T-helper 1 cell treated with Interleukin-12 subunit alpha and Interleukin-12 subunit beta and Interleukin-4 antibody, amounts not matched to agents 30 μg/mL and 1 μg/mL, for 36 hours (primary cell): Measurements from ENCODE around the gene TSNAX.
A peak's percentile ranks its signal among the peaks of the same experiment; 100 is the strongest.
"Not testable (repeated sequence)": the region's sequence is repeated elsewhere in the genome, so short reads cannot be mapped to it uniquely, and the experiment has no call there.

Source experiments
- H3K27ac Mint-ChIP-seq: one replicate; pipeline ENCODE4 v1.8.0; 2021; ENCODE audit warnings: mild to moderate bottlenecking, mixed read lengths
- H3K27me3 Mint-ChIP-seq: one replicate; pipeline ENCODE4 v1.8.0; 2021; ENCODE audit warnings: low read depth, mixed read lengths
- H3K36me3 Mint-ChIP-seq: one replicate; pipeline ENCODE4 v1.8.0; 2021; ENCODE audit warnings: low read depth, mixed read lengths
- H3K4me1 Mint-ChIP-seq: one replicate; pipeline ENCODE4 v1.8.0; 2021; ENCODE audit warnings: low read depth, mixed read lengths
- H3K4me3 Mint-ChIP-seq: one replicate; pipeline ENCODE4 v1.8.0; 2021; ENCODE audit warnings: mild to moderate bottlenecking, moderate library complexity, mixed read lengths
- H3K9me3 Mint-ChIP-seq: one replicate; pipeline ENCODE4 v1.8.0; 2021; ENCODE audit warnings: mixed read lengths

The TSNAX gene

GRCh38 chr1:231593264-231593663 lies 64.8 kb downstream of the TSNAX start:
- not testable (repeated sequence) for H3K4me3 Mint-ChIP-seq, H3K9me3 Mint-ChIP-seq, H3K36me3 Mint-ChIP-seq, H3K27ac Mint-ChIP-seq, H3K27me3 Mint-ChIP-seq
- H3K4me1 Mint-ChIP-seq, result peaks cover 19% of the 10 kb centered on the region

GRCh38 chr1:231594123-231594522 lies 65.7 kb downstream of the TSNAX start:
- H3K27me3 Mint-ChIP-seq, result peaks cover 3% of the 10 kb centered on the region
- H3K9me3 Mint-ChIP-seq, result no peaks in the 10 kb centered on the region
- no peaks in the 10 kb centered on the region for H3K36me3 Mint-ChIP-seq
- H3K4me3 Mint-ChIP-seq, result no peak overlapping the region
- H3K27ac Mint-ChIP-seq, result no peak overlapping the region
- H3K4me1 Mint-ChIP-seq, result peaks cover 19% of the 10 kb centered on the region

- Mint-ChIP-seq H3K9me3 (no peaks in the 10 kb centered on the region), H3K36me3 (no peaks in the 10 kb centered on the region), H3K27ac (no peak overlapping the region)
Observed at GRCh38 chr1:231594749-231595148, 66.3 kb downstream of the TSNAX start.

GRCh38 chr1:231596337-231596791 lies 67.9 kb downstream of the TSNAX start:
- Mint-ChIP-seq H3K9me3 (no peaks in the 10 kb centered on the region), H3K4me1 (peaks cover 12% of the 10 kb centered on the region), H3K4me3 (no peak overlapping the region), H3K27me3 (peaks cover 3% of the 10 kb centered on the region), H3K27ac (no peak overlapping the region), H3K36me3 (no peaks in the 10 kb centered on the region)

More at GRCh38 chr1:231594749-231595148, 66.3 kb downstream of the TSNAX start:
- H3K4me1 Mint-ChIP-seq, result peaks cover 19% of the 10 kb centered on the region
- H3K27me3 Mint-ChIP-seq, result peaks cover 3% of the 10 kb centered on the region
- H3K4me3 Mint-ChIP-seq, result no peak overlapping the region

GRCh38 chr1:231597971-231598370 lies 69.5 kb downstream of the TSNAX start:
- peaks cover 12% of the 10 kb centered on the region for H3K4me1 Mint-ChIP-seq
- H3K9me3 Mint-ChIP-seq, result no peaks in the 10 kb centered on the region
- H3K36me3 Mint-ChIP-seq, result no peaks in the 10 kb centered on the region
- peaks cover 2% of the 10 kb centered on the region for H3K27me3 Mint-ChIP-seq
- no peak overlapping the region for H3K27ac Mint-ChIP-seq
- no peak overlapping the region for H3K4me3 Mint-ChIP-seq

- no peak overlapping the region for H3K27ac Mint-ChIP-seq
- H3K27me3 Mint-ChIP-seq, result no peaks in the 10 kb centered on the region
- H3K9me3 Mint-ChIP-seq, result no peaks in the 10 kb centered on the region
- H3K4me3 Mint-ChIP-seq, result no peak overlapping the region
- H3K36me3 Mint-ChIP-seq, result peaks cover 1% of the 10 kb centered on the region
- peaks cover 20% of the 10 kb centered on the region for H3K4me1 Mint-ChIP-seq
Observed at GRCh38 chr1:231600458-231600976, 72.0 kb downstream of the TSNAX start.

GRCh38 chr1:231601824-231602672 lies 73.6 kb downstream of the TSNAX start:
- Mint-ChIP-seq H3K27me3 (peaks cover 2% of the 10 kb centered on the region), H3K27ac (no peak overlapping the region), H3K4me1 (peaks cover 8% of the 10 kb centered on the region), H3K9me3 (no peaks in the 10 kb centered on the region), H3K36me3 (peaks cover 1% of the 10 kb centered on the region), H3K4me3 (no peak overlapping the region)

GRCh38 chr1:231602673-231602984 lies 74.2 kb downstream of the TSNAX start:
- peaks cover 1% of the 10 kb centered on the region for H3K36me3 Mint-ChIP-seq
- H3K4me3 Mint-ChIP-seq, result no peak overlapping the region
- H3K9me3 Mint-ChIP-seq, result no peaks in the 10 kb centered on the region
- peaks cover 8% of the 10 kb centered on the region for H3K27me3 Mint-ChIP-seq
- H3K4me1 Mint-ChIP-seq, result peaks cover 11% of the 10 kb centered on the region
- H3K27ac Mint-ChIP-seq, result no peak overlapping the region

- Mint-ChIP-seq H3K4me3 (peak overlapping the region; percentile 90), H3K9me3 (no peaks in the 10 kb centered on the region), H3K36me3 (peaks cover 1% of the 10 kb centered on the region), H3K4me1 (peaks cover 11% of the 10 kb centered on the region), H3K27me3 (peaks cover 11% of the 10 kb centered on the region), H3K27ac (peak overlapping the region; percentile 78)
Observed at GRCh38 chr1:231603598-231604275, 75.3 kb downstream of the TSNAX start.

- Mint-ChIP-seq H3K27me3 (peaks cover 11% of the 10 kb centered on the region), H3K4me3 (no peak overlapping the region), H3K9me3 (no peaks in the 10 kb centered on the region), H3K36me3 (peaks cover 1% of the 10 kb centered on the region), H3K4me1 (peaks cover 11% of the 10 kb centered on the region), H3K27ac (no peak overlapping the region)
Observed at GRCh38 chr1:231604276-231604621, 75.8 kb downstream of the TSNAX start.

GRCh38 chr1:231605149-231606100 lies 77.0 kb downstream of the TSNAX start:
- no peak overlapping the region for H3K27ac Mint-ChIP-seq
- peaks cover 14% of the 10 kb centered on the region for H3K4me1 Mint-ChIP-seq
- peaks cover 11% of the 10 kb centered on the region for H3K27me3 Mint-ChIP-seq
- no peak overlapping the region for H3K4me3 Mint-ChIP-seq
- peaks cover 1% of the 10 kb centered on the region for H3K36me3 Mint-ChIP-seq
- no peaks in the 10 kb centered on the region for H3K9me3 Mint-ChIP-seq

GRCh38 chr1:231606712-231607111 lies 78.2 kb downstream of the TSNAX start:
- Mint-ChIP-seq H3K27me3 (peaks cover 15% of the 10 kb centered on the region), H3K4me3 (no peak overlapping the region), H3K36me3 (peaks cover 9% of the 10 kb centered on the region), H3K4me1 (peaks cover 26% of the 10 kb centered on the region), H3K27ac (no peak overlapping the region), H3K9me3 (no peaks in the 10 kb centered on the region)

- Mint-ChIP-seq H3K27ac (no peak overlapping the region), H3K36me3 (peaks cover 21% of the 10 kb centered on the region), H3K4me3 (no peak overlapping the region), H3K9me3 (peaks cover 19% of the 10 kb centered on the region), H3K4me1 (peaks cover 52% of the 10 kb centered on the region), H3K27me3 (peaks cover 15% of the 10 kb centered on the region)
Observed at GRCh38 chr1:231610388-231610787, 81.9 kb downstream of the TSNAX start.

- H3K4me3 Mint-ChIP-seq, result no peak overlapping the region
- peaks cover 15% of the 10 kb centered on the region for H3K27me3 Mint-ChIP-seq
Observed at GRCh38 chr1:231611111-231611510, 82.6 kb downstream of the TSNAX start.

More at GRCh38 chr1:231611111-231611510, 82.6 kb downstream of the TSNAX start:
- peak overlapping the region; percentile 90 for H3K27ac Mint-ChIP-seq
- H3K36me3 Mint-ChIP-seq, result peaks cover 23% of the 10 kb centered on the region
- H3K4me1 Mint-ChIP-seq, result peaks cover 54% of the 10 kb centered on the region
- peaks cover 22% of the 10 kb centered on the region for H3K9me3 Mint-ChIP-seq
